Neutrophil (primary cell): ENCODE measurements around the gene TCEAL9.
A peak's percentile ranks its signal among the peaks of the same experiment; 100 is the strongest.

Source experiments
- H3K27ac ChIP-seq: fragments of 200-600 bp; sonication (generic); 2 replicates; pipeline ENCODE4 v1.5.1; 2016; ENCODE audit warnings: mild to moderate bottlenecking, moderate library complexity
- H3K27me3 ChIP-seq: fragments of 200-600 bp; sonication (generic); 2 replicates; pipeline ENCODE4 v1.6.0; 2016; ENCODE audit warnings: mild to moderate bottlenecking
- H3K36me3 ChIP-seq: fragments of 200-600 bp; sonication (generic); 2 replicates; pipeline ENCODE4 v1.5.1; 2017
- H3K4me1 ChIP-seq, 2 experiments: fragments of 200-600 bp in 1 of 2; sonication (generic) in 1 of 2; 1 replicate in 1 of 2; 2 replicates in 1 of 2; pipeline versions ENCODE4 v1.5.1 to v1.6.1; 2013 to 2016; ENCODE audit warnings: low read depth in 1 of 2, low read length in 1 of 2, mild to moderate bottlenecking in 1 of 2, moderate library complexity in 1 of 2; ENCODE audit not compliant: control insufficient read depth in 1 of 2, insufficient read depth in 1 of 2
- H3K4me3 ChIP-seq, 2 experiments: fragments of 200-600 bp in 1 of 2; sonication (generic) in 1 of 2; 1 replicate in 1 of 2; 2 replicates in 1 of 2; pipeline ENCODE4 v1.5.1; 2013 to 2016; ENCODE audit warnings: low read depth in 1 of 2, low read length in 1 of 2, mild to moderate bottlenecking in 1 of 2, moderate library complexity in 1 of 2
- H3K9me3 ChIP-seq: fragments of 200-600 bp; sonication (generic); 2 replicates; pipeline ENCODE4 v1.5.1; 2016
- CTCF ChIP-seq: fragments of 200-600 bp; sonication (generic); IDR thresholded peaks from 2 replicates; pipeline ENCODE4 v1.5.1; 2016; ENCODE audit warnings: antibody characterized with exemption

Gene TCEAL9

GRCh38 chrX:103399744-103400143 lies 43.4 kb downstream of the TCEAL9 start:
- H3K4me1 ChIP-seq = no peaks in the 10 kb centered on the region
- H3K27me3 ChIP-seq = no peaks in the 10 kb centered on the region
- TF ChIP-seq CTCF = no peak

DNA sequence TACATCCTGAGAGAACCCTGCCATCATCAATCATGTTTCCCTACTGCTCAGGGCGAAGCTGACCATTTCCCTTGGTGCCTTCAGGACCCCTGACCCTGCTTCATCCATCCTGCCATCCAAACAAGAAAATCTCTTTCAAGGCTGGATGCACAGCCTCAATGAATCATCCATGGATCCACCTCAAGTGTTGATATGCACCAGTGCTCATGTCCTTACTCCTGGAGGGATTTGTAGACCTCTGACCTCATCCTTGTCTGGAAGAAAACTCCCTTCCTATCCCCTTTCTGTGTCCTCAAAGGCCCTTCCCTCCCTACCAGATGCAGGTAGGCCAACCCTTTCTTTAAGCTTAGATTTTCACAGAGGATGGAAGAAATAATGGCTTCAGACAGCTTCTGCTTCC lies 44.6 kb downstream of the TCEAL9 start:
- Histone ChIP-seq H3K27ac (no peak overlapping the region), H3K36me3 (no peaks in the 10 kb centered on the region), H3K9me3 (no peaks in the 10 kb centered on the region), H3K4me3 (no peak overlapping the region), H3K27me3 (no peaks in the 10 kb centered on the region), H3K4me1 (no peaks in the 10 kb centered on the region)
- TF ChIP-seq CTCF = no peak

More at GRCh38 chrX:103399744-103400143, 43.4 kb downstream of the TCEAL9 start:
- H3K27ac ChIP-seq = no peak overlapping the region
- no peaks in the 10 kb centered on the region for H3K9me3 ChIP-seq
- no peak overlapping the region for H3K4me3 ChIP-seq
- no peaks in the 10 kb centered on the region for H3K36me3 ChIP-seq

DNA sequence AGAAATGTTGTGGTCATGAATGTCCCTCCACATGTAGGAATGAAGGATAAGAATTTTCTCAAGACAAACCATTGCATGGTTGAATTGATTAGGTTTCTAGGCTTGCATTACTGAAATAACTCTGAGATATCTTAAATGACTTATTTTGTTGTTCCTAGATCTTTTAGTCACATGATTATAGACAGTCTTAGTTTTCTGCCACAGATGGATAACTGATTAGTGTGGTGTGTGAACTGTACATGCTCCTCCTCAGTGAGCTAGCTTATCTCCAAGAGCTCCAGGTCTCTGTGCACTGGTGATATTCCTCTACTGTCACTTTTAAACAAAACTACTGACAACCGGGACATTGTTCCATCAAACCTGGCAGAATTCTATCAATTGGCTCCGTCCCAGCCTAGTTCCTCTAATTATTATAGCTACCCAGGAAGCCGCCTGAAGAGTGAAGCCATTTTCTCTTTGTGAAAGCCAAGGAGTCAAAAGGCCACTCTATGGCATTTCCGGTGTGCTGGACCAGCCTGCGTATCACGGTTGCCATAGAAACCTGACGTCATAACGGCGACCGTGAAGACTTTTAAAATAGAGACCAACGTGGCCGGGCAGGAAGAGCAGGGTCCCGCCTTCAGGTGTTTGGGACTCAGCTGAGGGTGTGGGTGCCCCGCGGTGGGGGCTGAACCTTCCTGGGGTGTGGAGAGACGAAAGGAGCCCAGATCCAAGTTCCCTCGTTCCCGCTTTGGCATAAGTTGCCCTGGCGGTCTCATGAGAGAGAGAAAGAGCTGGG lies 48.1 kb downstream of the TCEAL9 start:
- Histone ChIP-seq H3K4me3 (peak overlapping the region in 1 of 2 experiments; percentile 17), H3K36me3 (no peaks in the 10 kb centered on the region), H3K27me3 (no peaks in the 10 kb centered on the region), H3K4me1 (no peaks in the 10 kb centered on the region), H3K9me3 (no peaks in the 10 kb centered on the region), H3K27ac (no peak overlapping the region)
- TF ChIP-seq CTCF = no peak

- Histone ChIP-seq H3K36me3 (no peaks in the 10 kb centered on the region), H3K27me3 (no peaks in the 10 kb centered on the region), H3K4me1 (no peaks in the 10 kb centered on the region), H3K9me3 (no peaks in the 10 kb centered on the region), H3K4me3 (no peak overlapping the region), H3K27ac (no peak overlapping the region)
- TF ChIP-seq CTCF = no peak
These were observed 48.7 kb downstream of the TCEAL9 start for GRCh38 chrX:103405009-103405333.

DNA sequence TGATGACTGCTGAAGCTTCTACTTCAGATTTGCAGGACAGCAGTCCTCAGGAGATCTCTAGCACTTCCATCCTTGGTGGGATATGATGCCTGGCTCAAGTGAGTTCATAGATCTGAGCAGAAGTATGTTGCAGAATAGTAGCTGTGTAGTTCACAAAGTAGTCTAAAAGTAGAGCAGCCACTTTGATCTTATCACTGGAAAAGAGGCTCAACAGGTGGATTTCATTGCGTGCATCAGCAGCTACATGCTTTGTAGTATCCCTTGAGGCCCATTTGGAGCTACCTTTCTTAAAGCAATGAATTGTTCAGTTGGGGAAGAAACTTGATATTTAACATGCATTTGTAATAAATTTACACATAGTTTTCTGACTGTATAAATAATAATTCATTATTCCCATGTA lies 50.0 kb downstream of the TCEAL9 start:
- no peaks in the 10 kb centered on the region for H3K36me3 ChIP-seq
- no peaks in the 10 kb centered on the region for H3K4me1 ChIP-seq
- no peak overlapping the region for H3K4me3 ChIP-seq
- H3K27ac ChIP-seq = no peak overlapping the region
- H3K9me3 ChIP-seq = no peaks in the 10 kb centered on the region
- TF ChIP-seq CTCF = no peak
- no peaks in the 10 kb centered on the region for H3K27me3 ChIP-seq
